ENCODE data around the gene IL34.
"Not testable (repeated sequence)": the region's sequence is repeated elsewhere in the genome, so short reads cannot be mapped to it uniquely, and the experiment has no call there.

The IL34 gene

DNA sequence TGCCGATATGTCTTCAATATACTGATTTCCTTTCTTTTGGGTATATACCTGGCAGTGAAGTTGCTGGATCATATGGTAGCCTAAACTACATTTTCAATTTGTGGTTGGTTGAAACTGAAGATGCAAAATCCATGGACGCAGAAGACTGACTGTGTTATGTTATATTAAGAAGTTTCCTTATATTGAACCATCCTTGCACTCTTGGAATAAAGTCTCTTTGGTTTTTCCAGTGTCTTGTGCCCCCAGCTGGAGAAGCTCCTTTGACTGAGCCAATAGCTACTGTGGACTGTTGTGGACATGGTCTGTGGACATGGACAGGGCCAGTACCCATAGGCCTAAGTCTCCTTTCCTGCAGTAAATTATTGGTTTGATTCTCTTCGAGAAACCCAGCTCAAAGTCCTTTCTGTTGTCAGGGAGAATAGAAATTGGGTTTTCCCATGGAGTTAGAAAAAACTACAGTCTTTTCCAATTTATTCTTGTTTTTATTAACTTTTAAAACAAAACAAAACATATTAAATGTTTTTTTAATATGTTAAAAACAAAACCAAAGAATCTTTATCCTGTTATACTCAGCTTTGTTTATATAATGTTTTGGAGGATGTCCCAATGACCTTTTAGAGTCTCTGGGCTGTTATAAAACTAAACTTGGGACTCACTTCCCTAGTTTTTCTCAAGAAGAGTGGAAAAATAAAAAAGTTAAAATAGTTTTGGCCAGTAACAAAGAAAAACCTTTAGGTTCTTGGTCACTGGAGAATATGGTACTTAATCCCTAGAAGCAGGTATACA lies 15.2 kb upstream of the IL34 start:
- DNase-seq (ENCODE audit: insufficient read length, low spot score) (no peak), FAIRE-seq (no peak)
- TF ChIP-seq PAX5 (IDR thresholded peaks at IDR 0.05; ENCODE audit: insufficient read depth, low read length, severe bottlenecking) (no peak), POU2F2 (IDR thresholded peaks at IDR 0.05; ENCODE audit: low read depth, low read length) (no peak), SPI1 (IDR thresholded peaks at IDR 0.05; ENCODE audit: low read depth, low read length) (no peak), POLR2A (IDR thresholded peaks at IDR 0.05; ENCODE audit: low read depth, low read length) (no peak), TAF1 (IDR thresholded peaks at IDR 0.05; ENCODE audit: low read depth, low read length) (no peak), POLR2AphosphoS5 (IDR thresholded peaks at IDR 0.05; ENCODE audit: low read depth, low read length) (no peak)

DNA sequence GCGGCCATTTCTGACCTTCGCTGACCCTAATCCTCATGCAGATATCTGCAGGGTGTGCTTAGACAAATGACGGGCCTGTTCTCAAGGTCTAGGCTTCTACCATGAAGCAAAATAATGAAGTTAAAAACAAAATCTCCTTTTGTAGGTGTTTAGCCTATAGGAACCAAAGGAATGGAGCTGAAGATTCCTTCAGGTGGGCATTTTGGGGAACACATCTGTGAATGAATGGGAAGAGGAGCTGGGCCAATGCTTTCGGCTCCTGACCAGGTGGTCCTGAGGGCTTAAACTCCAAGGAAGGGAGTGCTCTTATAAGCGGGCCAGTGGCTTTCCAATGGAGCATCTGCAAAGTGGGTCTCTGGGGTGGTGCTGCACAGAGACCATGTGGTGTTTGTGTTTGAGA lies 14.1 kb upstream of the IL34 start:
- FAIRE-seq: no peak
- TF ChIP-seq POLR2A (IDR thresholded peaks at IDR 0.05; ENCODE audit: low read depth, low read length) (no peak), TAF1 (IDR thresholded peaks at IDR 0.05; ENCODE audit: low read depth, low read length) (no peak), SPI1 (IDR thresholded peaks at IDR 0.05; ENCODE audit: low read depth, low read length) (no peak), POLR2AphosphoS5 (IDR thresholded peaks at IDR 0.05; ENCODE audit: low read depth, low read length) (no peak), PAX5 (IDR thresholded peaks at IDR 0.05; ENCODE audit: insufficient read depth, low read length, severe bottlenecking) (no peak), POU2F2 (IDR thresholded peaks at IDR 0.05; ENCODE audit: low read depth, low read length) (no peak)
- no peak for DNase-seq (ENCODE audit: insufficient read length, low spot score)

DNA sequence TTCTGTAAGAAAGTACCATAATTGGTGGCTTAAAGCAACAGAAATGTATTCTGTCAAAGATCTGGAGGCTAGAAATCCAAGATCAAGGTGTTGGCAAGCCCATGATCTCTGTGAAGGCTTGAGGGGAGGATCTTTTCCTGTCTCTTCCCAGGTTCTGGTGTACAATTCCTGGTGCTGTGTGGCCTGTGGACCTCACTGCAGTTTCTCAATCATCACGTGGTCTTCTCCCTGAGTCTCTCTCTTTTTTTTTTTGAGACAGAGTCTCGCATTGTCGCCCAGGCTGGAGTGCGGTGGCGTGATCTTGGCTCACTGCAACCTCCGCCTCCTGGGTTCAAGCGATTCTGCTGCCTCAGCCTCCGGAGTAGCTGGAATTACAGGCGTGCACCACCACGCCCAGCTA lies 12.7 kb upstream of the IL34 start:
- not testable (repeated sequence) for FAIRE-seq; DNase-seq (ENCODE audit: insufficient read length, low spot score)

DNA sequence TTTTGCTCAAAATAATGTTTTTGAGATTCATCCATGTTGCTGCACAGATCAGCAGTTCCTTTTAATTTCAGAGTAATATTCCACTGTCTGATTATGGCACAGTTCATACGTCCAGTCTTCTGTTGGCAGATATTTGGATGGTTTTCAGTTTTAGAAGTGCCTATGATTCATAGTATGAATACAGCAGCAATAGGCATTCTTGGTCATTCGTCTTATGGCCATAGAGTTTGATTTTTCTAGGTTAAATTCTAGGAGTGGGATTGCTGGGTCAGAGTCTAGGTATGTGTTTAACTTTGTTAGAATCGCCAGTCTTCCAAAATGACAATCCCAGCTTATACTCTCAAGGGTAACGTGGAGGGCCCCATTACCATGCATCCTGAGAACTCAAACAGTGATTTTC lies 11.5 kb upstream of the IL34 start:
- no peak for TF ChIP-seq POLR2AphosphoS5 (IDR thresholded peaks at IDR 0.05; ENCODE audit: low read depth, low read length)
- TF ChIP-seq PAX5 (IDR thresholded peaks at IDR 0.05; ENCODE audit: insufficient read depth, low read length, severe bottlenecking): no peak
- TF ChIP-seq TAF1 (IDR thresholded peaks at IDR 0.05; ENCODE audit: low read depth, low read length): no peak
- no peak for TF ChIP-seq POU2F2 (IDR thresholded peaks at IDR 0.05; ENCODE audit: low read depth, low read length)
- TF ChIP-seq POLR2A (IDR thresholded peaks at IDR 0.05; ENCODE audit: low read depth, low read length): no peak
- TF ChIP-seq SPI1 (IDR thresholded peaks at IDR 0.05; ENCODE audit: low read depth, low read length): no peak
- DNase-seq (ENCODE audit: insufficient read length, low spot score) (no peak), FAIRE-seq (no peak)

DNA sequence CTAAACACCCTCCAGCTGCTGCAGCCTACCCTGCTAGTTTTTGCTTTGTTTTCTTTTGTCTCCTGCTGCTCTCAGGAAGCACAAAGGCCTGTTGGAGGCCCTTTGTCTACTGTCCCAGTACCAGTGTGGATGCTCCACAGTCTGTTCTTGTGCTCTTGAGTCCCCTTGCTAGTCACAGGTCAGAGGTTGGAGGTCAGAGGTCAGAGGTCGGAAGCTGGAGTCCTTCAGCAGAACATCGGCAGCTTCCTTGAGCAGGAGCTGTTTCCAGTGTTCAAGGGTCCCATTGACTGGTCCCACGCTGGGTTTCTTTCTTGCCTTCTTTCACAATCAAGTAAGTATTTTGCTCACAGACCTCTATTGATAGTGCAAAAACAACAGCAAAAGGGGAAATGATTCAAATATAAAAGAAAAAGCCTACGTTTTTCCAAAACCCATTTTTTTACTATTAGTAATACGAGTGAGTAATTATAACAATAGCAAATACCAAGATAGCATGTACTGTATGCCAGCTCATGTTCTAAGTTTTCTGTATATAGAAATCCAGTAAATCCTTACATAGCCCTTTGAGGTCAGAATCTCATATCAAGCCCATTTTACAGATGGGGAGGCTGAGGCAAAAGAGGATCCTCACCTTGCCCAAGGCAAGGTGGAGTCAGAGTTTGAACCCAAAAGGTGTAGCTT lies 10.9 kb upstream of the IL34 start:
- FAIRE-seq: no peak
- TF ChIP-seq SPI1 (IDR thresholded peaks at IDR 0.05; ENCODE audit: low read depth, low read length) (no peak), POLR2AphosphoS5 (IDR thresholded peaks at IDR 0.05; ENCODE audit: low read depth, low read length) (no peak), PAX5 (IDR thresholded peaks at IDR 0.05; ENCODE audit: insufficient read depth, low read length, severe bottlenecking) (no peak), POLR2A (IDR thresholded peaks at IDR 0.05; ENCODE audit: low read depth, low read length) (no peak), TAF1 (IDR thresholded peaks at IDR 0.05; ENCODE audit: low read depth, low read length) (no peak), POU2F2 (IDR thresholded peaks at IDR 0.05; ENCODE audit: low read depth, low read length) (no peak)
- no peak for DNase-seq (ENCODE audit: insufficient read length, low spot score)

DNA sequence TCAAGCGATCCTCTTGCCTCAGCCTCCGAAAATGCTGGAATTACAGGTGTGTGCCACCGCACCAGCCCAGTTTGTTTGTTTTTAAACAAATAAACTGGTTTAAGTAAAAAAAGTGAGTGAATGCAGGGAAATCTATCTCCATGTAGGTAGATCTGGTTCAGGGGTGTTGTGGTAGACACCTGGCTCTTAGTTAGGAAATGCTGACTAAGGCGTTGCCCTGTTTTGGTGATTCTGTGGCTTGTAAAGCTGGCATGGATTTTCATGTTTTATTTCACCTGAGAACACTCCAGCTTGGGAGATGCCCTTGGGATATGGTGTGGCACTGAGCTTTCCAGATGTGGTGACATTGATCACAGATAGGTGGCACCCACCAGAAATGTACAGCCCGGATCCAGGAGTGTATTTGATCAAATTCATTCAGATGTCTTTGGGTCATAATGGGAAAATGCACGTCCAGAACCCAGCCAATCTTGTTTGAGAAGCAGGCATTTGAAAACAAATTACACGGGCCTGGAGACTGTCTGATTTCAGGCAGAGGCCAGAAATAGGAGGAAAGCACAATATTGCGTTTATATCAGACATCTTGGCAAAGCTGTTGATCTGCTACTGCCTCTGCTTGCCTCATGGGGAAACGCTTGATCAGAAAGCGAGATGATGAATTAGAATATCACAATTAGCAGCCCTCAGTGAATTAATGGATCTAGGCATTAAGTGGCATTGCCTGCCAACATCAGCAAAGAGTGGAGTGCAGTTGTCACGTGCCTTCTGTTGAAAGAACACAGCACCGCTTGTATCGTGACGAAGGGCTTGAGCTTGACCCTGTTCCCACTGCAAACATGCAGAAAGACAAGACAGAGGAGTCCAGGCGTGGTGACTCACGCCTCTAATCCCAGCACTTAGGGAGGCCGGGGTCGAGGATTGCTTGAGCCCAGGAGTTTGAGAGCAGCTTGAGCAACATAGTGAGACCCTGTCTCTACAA lies 7.3 kb upstream of the IL34 start:
- DNase-seq (ENCODE audit: insufficient read length, low spot score) (no peak), FAIRE-seq (no peak)
- TF ChIP-seq POLR2A (IDR thresholded peaks at IDR 0.05; ENCODE audit: low read depth, low read length) (no peak), POU2F2 (IDR thresholded peaks at IDR 0.05; ENCODE audit: low read depth, low read length) (no peak), PAX5 (IDR thresholded peaks at IDR 0.05; ENCODE audit: insufficient read depth, low read length, severe bottlenecking) (no peak)

DNA sequence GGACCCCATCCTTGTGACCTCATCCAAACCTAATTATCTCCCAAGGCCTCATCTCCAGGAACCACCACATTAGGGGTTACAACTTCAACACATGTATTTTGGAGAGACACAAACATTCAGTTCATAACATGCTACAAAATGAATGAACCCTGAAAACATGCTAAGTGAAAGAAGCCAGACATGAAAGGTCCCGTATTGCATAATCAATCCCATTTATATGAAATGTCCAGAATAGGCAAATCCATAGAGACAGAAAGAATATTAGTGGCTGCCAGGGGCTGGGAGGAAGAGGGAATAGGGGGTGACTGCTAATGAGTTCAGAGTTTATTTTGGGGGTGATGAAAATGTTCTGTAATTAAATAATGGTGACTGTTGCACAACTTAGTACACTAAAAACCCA lies 3.7 kb upstream of the IL34 start:
- FAIRE-seq (no peak), DNase-seq (ENCODE audit: insufficient read length, low spot score) (no peak)

DNA sequence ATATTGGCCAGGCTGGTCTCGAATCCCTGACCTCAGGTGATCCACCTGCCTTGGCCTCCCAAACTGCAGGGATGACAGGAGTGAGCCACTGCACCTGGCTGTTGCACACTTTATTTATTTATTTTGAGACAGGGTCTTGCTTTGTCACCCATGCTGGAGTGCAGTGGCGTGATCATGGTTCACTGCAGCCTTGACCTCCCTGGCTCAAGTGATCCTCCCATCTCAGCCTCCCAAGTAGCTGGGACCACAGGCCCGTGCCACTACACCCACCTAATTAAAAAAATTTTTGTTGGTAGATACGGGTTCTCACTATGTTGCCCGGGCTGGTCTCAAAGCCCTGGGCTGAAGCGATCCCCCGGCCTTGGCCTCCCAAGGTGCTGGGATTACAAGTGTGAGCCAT lies 3.1 kb upstream of the IL34 start:
- FAIRE-seq; DNase-seq (ENCODE audit: insufficient read length, low spot score): not testable (repeated sequence)

More for the DNA sequence above, 3.7 kb upstream of the IL34 start:
- no peak for TF ChIP-seq SPI1 (IDR thresholded peaks at IDR 0.05; ENCODE audit: low read depth, low read length)
- TF ChIP-seq POU2F2 (IDR thresholded peaks at IDR 0.05; ENCODE audit: low read depth, low read length): no peak
- TF ChIP-seq POLR2AphosphoS5 (IDR thresholded peaks at IDR 0.05; ENCODE audit: low read depth, low read length): no peak
- TF ChIP-seq TAF1 (IDR thresholded peaks at IDR 0.05; ENCODE audit: low read depth, low read length): no peak

DNA sequence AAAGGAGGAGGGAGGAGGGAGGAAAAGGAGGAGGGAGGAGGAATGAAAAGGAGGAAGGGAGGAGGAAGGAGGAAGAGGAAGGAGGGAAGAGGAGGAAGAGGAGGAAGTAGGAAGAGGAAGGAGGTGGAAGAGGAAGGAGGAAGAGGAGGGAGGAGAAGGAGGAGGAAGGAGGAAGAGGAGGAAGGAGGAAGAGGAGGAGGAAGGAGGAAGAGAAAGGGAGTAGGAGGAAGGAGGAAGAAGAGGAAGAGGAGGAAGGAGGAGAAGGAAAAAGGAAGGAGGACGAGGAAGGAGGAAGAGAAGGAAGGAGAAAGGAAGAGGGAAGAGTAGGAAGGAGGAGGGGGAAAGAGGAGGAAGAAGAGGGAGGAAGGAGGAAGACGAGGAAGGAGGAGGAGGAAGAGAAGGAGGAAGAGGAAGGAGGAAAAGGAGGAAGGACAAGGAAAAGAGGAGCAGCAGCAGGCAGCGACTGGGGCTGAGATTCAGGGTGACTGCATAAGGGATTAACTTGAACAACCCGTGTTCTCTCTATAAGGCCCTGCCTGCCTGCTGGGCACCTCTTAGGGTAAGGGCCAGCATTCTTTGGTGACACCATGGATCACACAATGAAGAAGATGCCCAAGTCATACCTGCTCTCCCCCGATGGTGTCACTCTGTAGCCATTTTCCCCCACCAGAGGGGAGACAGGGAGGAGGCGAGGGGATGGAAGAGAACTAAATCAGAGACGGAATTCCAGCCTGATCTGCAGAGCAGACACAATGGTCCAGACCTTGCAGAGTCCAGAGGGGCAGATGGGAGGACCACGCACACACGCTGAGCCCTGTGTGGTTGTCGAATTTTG lies 1.4 kb upstream of the IL34 start:
- no peak for FAIRE-seq

More for the DNA sequence above, 1.4 kb upstream of the IL34 start:
- TF ChIP-seq POU2F2 (IDR thresholded peaks at IDR 0.05; ENCODE audit: low read depth, low read length): no peak
- no peak for TF ChIP-seq PAX5 (IDR thresholded peaks at IDR 0.05; ENCODE audit: insufficient read depth, low read length, severe bottlenecking)
- TF ChIP-seq POLR2AphosphoS5 (IDR thresholded peaks at IDR 0.05; ENCODE audit: low read depth, low read length): no peak
- no peak for TF ChIP-seq SPI1 (IDR thresholded peaks at IDR 0.05; ENCODE audit: low read depth, low read length)
- TF ChIP-seq POLR2A (IDR thresholded peaks at IDR 0.05; ENCODE audit: low read depth, low read length): no peak
- no peak for TF ChIP-seq TAF1 (IDR thresholded peaks at IDR 0.05; ENCODE audit: low read depth, low read length)
- no peak for DNase-seq (ENCODE audit: insufficient read length, low spot score)

Data from GM12891 (cell line).